Measurements from ENCODE around the gene ZEB2. TPM values are rescaled to one million over a fixed set of nuclear protein-coding genes. Genes with fewer than 3 reads are reported as not detected.

Gene ZEB2
- total and polyA plus RNA-seq, 9 donors: 55.3 to 250 (median 174) TPM

DNA sequence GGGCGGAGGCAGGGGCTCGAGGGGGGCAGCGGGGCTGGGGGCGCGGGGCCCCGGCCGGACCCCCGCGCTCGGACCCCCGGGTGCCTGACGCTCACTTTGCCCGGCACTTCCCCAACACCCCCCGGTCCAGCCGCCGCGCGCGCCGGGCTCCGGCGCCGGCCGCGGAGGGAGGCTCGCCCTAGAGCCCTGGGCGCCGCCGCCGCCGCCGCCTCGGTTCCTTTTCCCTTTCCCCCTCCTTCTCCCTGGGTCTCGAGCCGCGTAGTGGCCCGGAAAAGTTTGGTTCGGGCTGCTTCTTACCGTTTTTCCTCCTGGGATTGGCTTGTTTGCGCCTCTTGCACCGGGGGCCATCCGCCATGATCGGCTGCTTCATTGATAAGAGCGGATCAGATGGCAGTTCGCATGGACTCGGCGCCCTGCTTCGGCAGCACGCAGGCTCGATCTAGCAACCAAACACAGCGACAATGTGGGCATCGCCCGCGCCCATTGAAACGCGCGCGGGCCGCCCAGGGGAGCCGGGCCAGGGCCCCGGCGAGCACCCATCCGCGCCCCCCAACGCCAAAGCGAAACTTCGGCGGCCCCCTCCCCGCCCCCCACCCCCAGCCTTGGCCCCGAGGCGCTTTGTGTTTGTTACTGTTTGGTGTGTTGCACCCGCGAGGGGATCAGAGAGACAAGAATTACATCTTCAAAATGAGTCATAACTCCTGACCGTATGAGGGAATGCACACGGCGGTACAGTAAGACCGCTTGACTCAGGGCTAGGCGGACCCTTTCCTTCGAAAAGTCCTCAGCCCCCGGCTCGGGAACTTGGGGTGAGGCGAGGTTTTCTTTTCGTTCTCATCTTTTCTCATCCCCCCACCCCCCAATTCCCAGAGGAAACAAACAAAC is 2.7 kb downstream of the ZEB2 start:
- H3K9me3 ChIP-seq: no peaks in the 10 kb centered on the region
- peak overlapping the region; percentile 95 to 99 for H3K27ac ChIP-seq
- no peaks in the 10 kb centered on the region for H3K27me3 ChIP-seq
- peak overlapping the region; percentile 75 for H3K4me3 ChIP-seq
- no peaks in the 10 kb centered on the region for H3K36me3 ChIP-seq
- peaks cover 6% of the 10 kb centered on the region for H3K4me1 ChIP-seq (ENCODE audit: insufficient read depth)
- WGBS, 3 donors: 0% methylated on average over 49 to 82 of the region's 83 CpGs
- DNase-seq: peak; percentile 63 to 81 (median 75)
- intact Hi-C loops (cut with DNase I): loop anchor here (2.0 to 10.0 kb wide), 8 partner anchors 72 to 1238 kb away; a partner anchor contains a TSS
- TF ChIP-seq CTCF (IDR thresholded peaks at IDR 0.05): no peak
- TF ChIP-seq EP300 (IDR thresholded peaks at IDR 0.05): no peak
- peak; percentile 56 for TF ChIP-seq POLR2A (IDR thresholded peaks at IDR 0.05)

GRCh38 chr2:144516411-144516980 is 3.4 kb downstream of the ZEB2 start:
- Histone ChIP-seq H3K27ac (peak overlapping the region; percentile 95 to 99), H3K27me3 (no peaks in the 10 kb centered on the region), H3K9me3 (no peaks in the 10 kb centered on the region), H3K36me3 (no peaks in the 10 kb centered on the region), H3K4me3 (peak overlapping the region; percentile 75), H3K4me1 (ENCODE audit: insufficient read depth) (peaks cover 8% of the 10 kb centered on the region)
- intact Hi-C loops (cut with DNase I): loop anchor here (2.0 to 10.0 kb wide), 8 partner anchors 72 to 1238 kb away; a partner anchor contains a TSS
- 0 to 2% (median 1%) methylated on average over 46 to 57 of the region's 57 CpGs for WGBS, 3 donors
- DNase-seq: peak; percentile 33 to 66 (median 55)
- TF ChIP-seq POLR2A (IDR thresholded peaks at IDR 0.05) (no peak), EP300 (IDR thresholded peaks at IDR 0.05) (no peak), CTCF (IDR thresholded peaks at IDR 0.05) (no peak)

DNA sequence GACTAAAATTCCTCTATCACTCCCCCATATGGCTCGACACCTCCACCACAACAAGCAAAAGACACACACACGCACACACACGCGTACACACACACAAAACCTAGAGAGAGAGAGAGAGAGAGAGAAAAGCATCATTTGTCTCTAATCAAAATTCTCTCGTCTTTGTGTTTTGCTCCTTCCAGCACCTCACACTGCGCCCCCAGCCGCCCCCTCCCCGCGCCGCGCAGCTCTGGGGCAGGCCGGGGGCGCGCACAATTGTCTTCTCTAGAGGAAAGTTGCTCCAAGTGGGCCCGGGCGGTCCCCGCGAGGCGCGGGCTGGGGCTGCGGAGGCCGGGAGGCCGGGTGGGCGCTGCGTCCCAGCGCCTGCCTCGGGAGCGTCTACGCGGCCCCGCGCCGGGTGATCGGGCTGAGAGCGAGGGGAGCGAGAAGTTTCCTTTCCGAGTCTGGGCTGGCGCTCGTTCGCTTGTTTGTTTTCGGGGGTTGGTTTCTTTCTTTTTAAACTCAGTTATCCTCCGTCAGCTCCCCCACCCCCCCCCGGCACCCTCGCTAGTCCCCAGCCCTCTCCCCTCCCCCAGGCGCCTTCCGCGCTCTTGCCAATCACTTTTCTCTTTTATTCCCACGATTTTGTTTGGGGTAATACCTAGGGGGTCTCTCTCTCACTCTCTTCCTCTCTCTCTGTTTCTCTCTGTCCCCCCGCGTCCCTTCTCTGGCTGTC is 4.1 kb downstream of the ZEB2 start:
- intact Hi-C loops (cut with DNase I): loop anchor here (2.0 to 10.0 kb wide), 9 partner anchors 63 to 1239 kb away; a partner anchor contains a TSS
- DNase-seq: peak; percentile 68 to 79 (median 74)
- Histone ChIP-seq H3K9me3 (no peaks in the 10 kb centered on the region), H3K36me3 (no peaks in the 10 kb centered on the region), H3K4me1 (ENCODE audit: insufficient read depth) (peaks cover 8% of the 10 kb centered on the region), H3K27me3 (no peaks in the 10 kb centered on the region), H3K4me3 (peak overlapping the region; percentile 75), H3K27ac (peak overlapping the region; percentile 95 to 99)
- TF ChIP-seq POLR2A (IDR thresholded peaks at IDR 0.05) (no peak), CTCF (IDR thresholded peaks at IDR 0.05) (no peak), EP300 (IDR thresholded peaks at IDR 0.05) (no peak)
- WGBS, 3 donors: 1% methylated on average over 48 to 50 of the region's 50 CpGs

- H3K4me3 ChIP-seq: peak overlapping the region; percentile 75
- H3K27ac ChIP-seq: peak overlapping the region; percentile 95 to 99
- WGBS, 3 donors: 2 to 6% (median 3%) methylated on average over 4 of the region's 4 CpGs
- H3K36me3 ChIP-seq: no peaks in the 10 kb centered on the region
- no peaks in the 10 kb centered on the region for H3K27me3 ChIP-seq
- peaks cover 10% of the 10 kb centered on the region for H3K4me1 ChIP-seq (ENCODE audit: insufficient read depth)
- intact Hi-C loops (cut with DNase I): loop anchor here (2.0 to 10.0 kb wide), 8 partner anchors 62 to 1240 kb away; a partner anchor contains a TSS
- TF ChIP-seq CTCF (IDR thresholded peaks at IDR 0.05) (no peak), EP300 (IDR thresholded peaks at IDR 0.05) (no peak), POLR2A (IDR thresholded peaks at IDR 0.05) (no peak)
- DNase-seq: no peak
- H3K9me3 ChIP-seq: no peaks in the 10 kb centered on the region
Observed at GRCh38 chr2:144515099-144515695, 4.7 kb downstream of the ZEB2 start.

Data from ovary (tissue), 9 donors.